GM19467 (cell line): Measurements from ENCODE around the gene RRH.
A peak's percentile ranks its signal among the peaks of the same experiment; 100 is the strongest.
"Not testable (repeated sequence)": the region's sequence is repeated elsewhere in the genome, so short reads cannot be mapped to it uniquely, and the experiment has no call there.

Source experiments
- ATAC-seq: cut with Tn5 transposase; IDR thresholded peaks from one replicate; pipeline ENCODE4 v1.9.1; 2021; ENCODE audit warnings: mild to moderate bottlenecking, moderate library complexity; ENCODE audit not compliant: unreplicated experiment

Gene RRH

GRCh38 chr4:109836985-109837384 is 9.2 kb downstream of the RRH start:
- ATAC-seq, result no peak

- ATAC-seq, result no peak
Observed at GRCh38 chr4:109846395-109847098, 18.8 kb downstream of the RRH start.

- ATAC-seq, result no peak
Observed at GRCh38 chr4:109847896-109848442, 20.2 kb downstream of the RRH start, which contains the start of gene LRIT3. LRIT3 (plus strand) TSS chr4:109848107; CDS start chr4:109848202, 95 bp downstream.

- ATAC-seq, result no peak
Observed at GRCh38 chr4:109848501-109848900, 20.7 kb downstream of the RRH start.

- ATAC-seq, result no peak
Observed at GRCh38 chr4:109850601-109851000, 22.8 kb downstream of the RRH start.

GRCh38 chr4:109859426-109860300 is 31.9 kb downstream of the RRH start:
- not testable (repeated sequence) for ATAC-seq

- ATAC-seq, result no peak
Observed at GRCh38 chr4:109861271-109861670, 33.5 kb downstream of the RRH start.

- no peak for ATAC-seq
Observed at GRCh38 chr4:109861916-109862511, 34.2 kb downstream of the RRH start.

GRCh38 chr4:109864134-109864533 is 36.4 kb downstream of the RRH start:
- ATAC-seq, result no peak

GRCh38 chr4:109870061-109870460 is 42.3 kb downstream of the RRH start:
- no peak for ATAC-seq

GRCh38 chr4:109872065-109872464 is 44.3 kb downstream of the RRH start:
- no peak for ATAC-seq

GRCh38 chr4:109872950-109873656 is 45.3 kb downstream of the RRH start:
- ATAC-seq, result no peak

- ATAC-seq, result no peak
Observed at GRCh38 chr4:109873791-109874514, 46.2 kb downstream of the RRH start.

- no peak for ATAC-seq
Observed at GRCh38 chr4:109875106-109875505, 47.3 kb downstream of the RRH start.

GRCh38 chr4:109875553-109875952 is 47.8 kb downstream of the RRH start:
- not testable (repeated sequence) for ATAC-seq

- no peak for ATAC-seq
Observed at GRCh38 chr4:109876634-109877265, 49.0 kb downstream of the RRH start.

GRCh38 chr4:109877400-109877799 is 49.6 kb downstream of the RRH start:
- peak; percentile 59 for ATAC-seq

- no peak for ATAC-seq
Observed at GRCh38 chr4:109878355-109878754, 50.6 kb downstream of the RRH start.

GRCh38 chr4:109879081-109879480 is 51.3 kb downstream of the RRH start:
- no peak for ATAC-seq
